ENCODE data around the gene DMRT3. TPM values are rescaled to one million over a fixed set of nuclear protein-coding genes. Genes with fewer than 3 reads are reported as not detected.

Gene DMRT3
- polyA plus RNA-seq, 1 donor from 2014 or later, result not detected

DNA sequence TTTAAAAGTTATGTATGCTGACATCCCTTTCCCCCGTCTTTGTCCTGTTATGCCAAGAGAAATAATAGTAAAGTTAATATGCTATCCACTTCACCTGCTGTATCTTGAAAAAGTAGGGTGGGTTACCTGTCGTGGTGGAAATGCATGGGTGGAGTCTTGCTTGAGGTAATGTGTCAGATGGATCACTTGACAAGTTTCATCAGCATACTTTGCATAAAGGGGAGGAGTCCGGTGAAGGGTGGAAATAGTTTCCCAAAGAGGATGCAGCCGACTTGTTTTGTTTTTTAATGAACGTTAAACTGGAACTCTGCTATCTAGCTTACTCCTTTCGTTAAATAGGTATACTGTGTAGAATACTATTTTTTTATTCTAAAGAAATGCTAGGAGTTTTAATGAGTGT, 9.0 kb upstream of the DMRT3 start:
- no peaks in the 10 kb centered on the region for H3K79me2 ChIP-seq (replicated peaks; ENCODE audit: insufficient read depth, low read length)
- H3K36me3 ChIP-seq (ENCODE audit: insufficient read depth, low read length), result no peaks in the 10 kb centered on the region
- H4K20me1 ChIP-seq (ENCODE audit: insufficient read depth), result no peaks in the 10 kb centered on the region
- TF ChIP-seq EZH2 (IDR thresholded peaks at IDR 0.05; ENCODE audit: borderline replicate concordance, insufficient read depth, low read length, poor library complexity, severe bottlenecking), result no peak
- no peaks in the 10 kb centered on the region for H3F3A ChIP-seq (ENCODE audit: insufficient read depth, low read length, poor library complexity, severe bottlenecking)
- no peaks in the 10 kb centered on the region for H3K9me3 ChIP-seq (ENCODE audit: low read length)
- H3K9me2 ChIP-seq (ENCODE audit: insufficient read depth, low read length), result no peaks in the 10 kb centered on the region
- no peak overlapping the region for H2AFZ ChIP-seq (ENCODE audit: low read depth, low read length)
- H3K4me2 ChIP-seq (ENCODE audit: low read length), result no peak overlapping the region
- no peak overlapping the region for H3K27ac ChIP-seq (ENCODE audit: low read length)
- peaks cover 91% of the 10 kb centered on the region for H3K27me3 ChIP-seq (ENCODE audit: insufficient read depth, low read depth, low read length)
- H3K4me3 ChIP-seq (ENCODE audit: low read length), result no peak overlapping the region
- no peak overlapping the region for H3K9ac ChIP-seq (ENCODE audit: low read length)

- H3K4me3 ChIP-seq (ENCODE audit: low read length), result no peak overlapping the region
- no peaks in the 10 kb centered on the region for H4K20me1 ChIP-seq (ENCODE audit: insufficient read depth)
- H3K9me2 ChIP-seq (ENCODE audit: insufficient read depth, low read length), result no peaks in the 10 kb centered on the region
- no peaks in the 10 kb centered on the region for H3K79me2 ChIP-seq (replicated peaks; ENCODE audit: insufficient read depth, low read length)
- no peaks in the 10 kb centered on the region for H3K36me3 ChIP-seq (ENCODE audit: insufficient read depth, low read length)
- H3K9me3 ChIP-seq (ENCODE audit: low read length), result no peaks in the 10 kb centered on the region
- no peak overlapping the region for H3K4me2 ChIP-seq (ENCODE audit: low read length)
- H3K9ac ChIP-seq (ENCODE audit: low read length), result no peak overlapping the region
- no peak overlapping the region for H2AFZ ChIP-seq (ENCODE audit: low read depth, low read length)
- H3F3A ChIP-seq (ENCODE audit: insufficient read depth, low read length, poor library complexity, severe bottlenecking), result no peaks in the 10 kb centered on the region
- H3K27me3 ChIP-seq (ENCODE audit: insufficient read depth, low read depth, low read length), result peaks cover 92% of the 10 kb centered on the region
- no peak overlapping the region for H3K27ac ChIP-seq (ENCODE audit: low read length)
- peak; percentile 67 for TF ChIP-seq POLR2AphosphoS5 (IDR thresholded peaks at IDR 0.05)
- TF ChIP-seq MXI1 (conservative IDR thresholded peaks at IDR 0.05; ENCODE audit: poor library complexity, severe bottlenecking), result no peak
These were observed 8.4 kb upstream of the DMRT3 start for GRCh38 chr9:967903-968641.

DNA sequence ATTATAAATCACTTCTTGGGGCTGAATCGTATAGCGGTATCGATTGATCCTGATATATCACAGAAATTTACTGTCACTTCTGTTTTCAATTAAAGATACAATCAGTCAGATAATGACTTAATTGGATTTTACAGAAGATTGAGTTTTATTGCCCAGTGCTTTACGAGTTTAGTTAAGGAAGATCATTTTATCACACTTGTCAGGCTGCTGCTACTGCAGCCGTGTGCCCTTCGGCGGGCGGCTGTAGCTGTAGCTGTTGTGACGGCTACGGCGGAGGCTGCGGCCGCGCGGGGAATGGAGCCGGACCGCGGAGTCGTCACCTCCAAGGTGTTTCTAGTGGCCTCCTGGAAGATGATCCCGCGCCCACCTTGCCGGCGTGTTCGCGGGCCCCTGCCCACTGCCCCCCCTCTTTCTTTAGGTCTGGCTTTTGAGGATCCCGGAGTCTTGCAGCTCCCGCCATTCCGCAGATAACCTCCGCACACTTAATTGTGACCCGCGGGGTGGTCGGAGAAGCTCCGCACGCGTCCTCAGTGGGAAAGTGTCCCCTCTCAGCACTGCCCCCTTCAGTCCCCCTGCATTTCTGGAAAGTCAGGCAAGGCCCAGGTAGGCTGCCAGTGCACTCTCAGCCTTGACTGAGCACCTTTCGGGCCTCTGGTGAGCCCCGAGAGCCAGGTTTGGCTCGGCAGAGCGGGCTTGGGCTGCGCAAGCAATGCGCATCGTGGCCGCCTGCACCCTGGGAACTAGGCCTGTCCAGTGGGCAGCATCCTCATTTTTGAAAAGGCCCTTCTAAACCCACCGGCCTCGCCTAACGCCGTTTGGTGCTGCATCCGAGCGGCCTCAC, 6.9 kb upstream of the DMRT3 start:
- Histone ChIP-seq H3K36me3 (ENCODE audit: insufficient read depth, low read length) (no peaks in the 10 kb centered on the region), H3K9ac (ENCODE audit: low read length) (no peak overlapping the region), H2AFZ (ENCODE audit: low read depth, low read length) (no peak overlapping the region), H4K20me1 (ENCODE audit: insufficient read depth) (no peaks in the 10 kb centered on the region), H3K79me2 (replicated peaks; ENCODE audit: insufficient read depth, low read length) (no peaks in the 10 kb centered on the region), H3K4me3 (ENCODE audit: low read length) (peak overlapping the region; percentile 12), H3K9me3 (ENCODE audit: low read length) (no peaks in the 10 kb centered on the region), H3K27me3 (ENCODE audit: insufficient read depth, low read depth, low read length) (peaks cover 98% of the 10 kb centered on the region), H3F3A (ENCODE audit: insufficient read depth, low read length, poor library complexity, severe bottlenecking) (no peaks in the 10 kb centered on the region), H3K27ac (ENCODE audit: low read length) (no peak overlapping the region), H3K9me2 (ENCODE audit: insufficient read depth, low read length) (no peaks in the 10 kb centered on the region), H3K4me2 (ENCODE audit: low read length) (no peak overlapping the region)
- TF ChIP-seq RAD21 (conservative IDR thresholded peaks at IDR 0.05) (no peak), TAF1 (IDR thresholded peaks at IDR 0.05; ENCODE audit: low read depth) (no peak), EP300 (conservative IDR thresholded peaks at IDR 0.05; ENCODE audit: poor library complexity, severe bottlenecking) (no peak), MXI1 (conservative IDR thresholded peaks at IDR 0.05; ENCODE audit: poor library complexity, severe bottlenecking) (no peak), POLR2AphosphoS5 (IDR thresholded peaks at IDR 0.05) (peak; percentile 2), SMC3 (conservative IDR thresholded peaks at IDR 0.05; ENCODE audit: poor library complexity) (no peak), EZH2 (IDR thresholded peaks at IDR 0.05; ENCODE audit: borderline replicate concordance, insufficient read depth, low read length, poor library complexity, severe bottlenecking) (peak; percentile 40)
- TF ChIP-seq, protein P1, sequence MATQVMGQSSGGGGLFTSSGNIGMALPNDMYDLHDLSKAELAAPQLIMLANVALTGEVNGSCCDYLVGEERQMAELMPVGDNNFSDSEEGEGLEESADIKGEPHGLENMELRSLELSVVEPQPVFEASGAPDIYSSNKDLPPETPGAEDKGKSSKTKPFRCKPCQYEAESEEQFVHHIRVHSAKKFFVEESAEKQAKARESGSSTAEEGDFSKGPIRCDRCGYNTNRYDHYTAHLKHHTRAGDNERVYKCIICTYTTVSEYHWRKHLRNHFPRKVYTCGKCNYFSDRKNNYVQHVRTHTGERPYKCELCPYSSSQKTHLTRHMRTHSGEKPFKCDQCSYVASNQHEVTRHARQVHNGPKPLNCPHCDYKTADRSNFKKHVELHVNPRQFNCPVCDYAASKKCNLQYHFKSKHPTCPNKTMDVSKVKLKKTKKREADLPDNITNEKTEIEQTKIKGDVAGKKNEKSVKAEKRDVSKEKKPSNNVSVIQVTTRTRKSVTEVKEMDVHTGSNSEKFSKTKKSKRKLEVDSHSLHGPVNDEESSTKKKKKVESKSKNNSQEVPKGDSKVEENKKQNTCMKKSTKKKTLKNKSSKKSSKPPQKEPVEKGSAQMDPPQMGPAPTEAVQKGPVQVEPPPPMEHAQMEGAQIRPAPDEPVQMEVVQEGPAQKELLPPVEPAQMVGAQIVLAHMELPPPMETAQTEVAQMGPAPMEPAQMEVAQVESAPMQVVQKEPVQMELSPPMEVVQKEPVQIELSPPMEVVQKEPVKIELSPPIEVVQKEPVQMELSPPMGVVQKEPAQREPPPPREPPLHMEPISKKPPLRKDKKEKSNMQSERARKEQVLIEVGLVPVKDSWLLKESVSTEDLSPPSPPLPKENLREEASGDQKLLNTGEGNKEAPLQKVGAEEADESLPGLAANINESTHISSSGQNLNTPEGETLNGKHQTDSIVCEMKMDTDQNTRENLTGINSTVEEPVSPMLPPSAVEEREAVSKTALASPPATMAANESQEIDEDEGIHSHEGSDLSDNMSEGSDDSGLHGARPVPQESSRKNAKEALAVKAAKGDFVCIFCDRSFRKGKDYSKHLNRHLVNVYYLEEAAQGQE (IDR thresholded peaks at IDR 0.05; ENCODE audit: borderline replicate concordance), result no peak
- TF ChIP-seq, protein P2, sequence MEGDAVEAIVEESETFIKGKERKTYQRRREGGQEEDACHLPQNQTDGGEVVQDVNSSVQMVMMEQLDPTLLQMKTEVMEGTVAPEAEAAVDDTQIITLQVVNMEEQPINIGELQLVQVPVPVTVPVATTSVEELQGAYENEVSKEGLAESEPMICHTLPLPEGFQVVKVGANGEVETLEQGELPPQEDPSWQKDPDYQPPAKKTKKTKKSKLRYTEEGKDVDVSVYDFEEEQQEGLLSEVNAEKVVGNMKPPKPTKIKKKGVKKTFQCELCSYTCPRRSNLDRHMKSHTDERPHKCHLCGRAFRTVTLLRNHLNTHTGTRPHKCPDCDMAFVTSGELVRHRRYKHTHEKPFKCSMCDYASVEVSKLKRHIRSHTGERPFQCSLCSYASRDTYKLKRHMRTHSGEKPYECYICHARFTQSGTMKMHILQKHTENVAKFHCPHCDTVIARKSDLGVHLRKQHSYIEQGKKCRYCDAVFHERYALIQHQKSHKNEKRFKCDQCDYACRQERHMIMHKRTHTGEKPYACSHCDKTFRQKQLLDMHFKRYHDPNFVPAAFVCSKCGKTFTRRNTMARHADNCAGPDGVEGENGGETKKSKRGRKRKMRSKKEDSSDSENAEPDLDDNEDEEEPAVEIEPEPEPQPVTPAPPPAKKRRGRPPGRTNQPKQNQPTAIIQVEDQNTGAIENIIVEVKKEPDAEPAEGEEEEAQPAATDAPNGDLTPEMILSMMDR (IDR thresholded peaks at IDR 0.05; ENCODE audit: poor library complexity, severe bottlenecking), result no peak

All from neural cell (in vitro differentiated cells).